GM13977 (cell line): ENCODE results near the gene TJAP1.
"Not testable (repeated sequence)": the region's sequence is repeated elsewhere in the genome, so short reads cannot be mapped to it uniquely, and the experiment has no call there.

Source experiments
- DNase-seq: peaks from one replicate; pipeline ENCODE4 v3.0.0; 2012; ENCODE audit warnings: low spot score
- CTCF ChIP-seq: IDR thresholded peaks from 2 replicates; pipeline ENCODE4 v1.5.1; 2012; ENCODE audit warnings: mild to moderate bottlenecking, control low read depth; ENCODE audit not compliant: insufficient read depth; ENCODE audit errors: extremely low read depth, missing control alignments
- in situ Hi-C: fragments of 300-500 bp; cut with MboI; formaldehyde crosslinking; loops from one replicate; pipeline ENCODE4 v1.12.0; 2022; ENCODE audit warnings: low sequenced_read_pairs, low pct_unique_long_range_greater_than_20kb, mixed read lengths, inconsistent platforms; ENCODE audit not compliant: unreplicated experiment

Gene TJAP1

GRCh38 chr6:43459535-43459934 lies 17.8 kb upstream of the TJAP1 start:
- DNase-seq: no peak
- in situ Hi-C loops: no loop called here
- TF ChIP-seq CTCF: no peak

- in situ Hi-C loops: no loop called here
- no peak for DNase-seq
- no peak for TF ChIP-seq CTCF
Observed at GRCh38 chr6:43460032-43460431, 17.3 kb upstream of the TJAP1 start.

- DNase-seq: no peak
- in situ Hi-C loops: no loop called here
- TF ChIP-seq CTCF: no peak
Observed at GRCh38 chr6:43461936-43462335, 15.4 kb upstream of the TJAP1 start.

- TF ChIP-seq CTCF: no peak
- DNase-seq: no peak
- in situ Hi-C loops: no loop called here
Observed at GRCh38 chr6:43464337-43464736, 13.0 kb upstream of the TJAP1 start.

- TF ChIP-seq CTCF: no peak
- no peak for DNase-seq
- in situ Hi-C loops: no loop called here
Observed at GRCh38 chr6:43465948-43466347, 11.4 kb upstream of the TJAP1 start.

- in situ Hi-C loops, DNase-seq: not testable (repeated sequence)
Observed at GRCh38 chr6:43467265-43467664, 10.1 kb upstream of the TJAP1 start.

GRCh38 chr6:43467752-43468151 lies 9.6 kb upstream of the TJAP1 start:
- no peak for DNase-seq
- no peak for TF ChIP-seq CTCF
- in situ Hi-C loops: no loop called here
